Stimulated activated CD8-positive, alpha-beta memory T cell treated with anti-CD3 and anti-CD28 coated beads, Interleukin-15, amount 100 ng/mL, for 48 hours (primary cell): Measurements from ENCODE around the gene KRT3.

Source experiments
- DNase-seq, 2 donors: peaks; one replicate each; pipeline ENCODE4 v3.0.0-alpha.2; 2020; ENCODE audit warnings: low read depth in 2 of 2

Gene KRT3

GRCh38 chr12:52795694-52796428 lies at the start of gene KRT3:
KRT3 (minus strand) TSS chr12:52796117; CDS start chr12:52796042, 75 bp downstream.
- no peak for DNase-seq

DNA sequence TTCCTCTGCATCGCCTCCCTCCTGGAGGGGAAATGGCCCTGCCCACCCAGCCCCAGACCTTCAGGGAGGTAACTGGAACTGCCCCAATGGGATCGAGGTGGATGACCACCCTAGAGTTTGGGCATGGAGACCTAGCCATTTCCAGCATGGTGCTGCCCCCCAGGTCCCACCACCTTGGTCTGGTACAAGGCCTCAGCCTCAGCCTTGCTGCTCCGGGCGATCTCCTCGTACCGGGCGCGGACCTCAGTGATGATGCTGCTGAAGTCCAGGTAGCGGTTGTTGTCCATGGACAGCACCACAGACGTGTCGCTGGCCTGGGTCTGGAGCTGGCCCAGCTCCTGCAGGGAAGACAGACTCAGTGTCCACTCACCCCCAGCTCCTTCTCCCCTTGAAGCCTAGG lies 48.5 kb upstream of the KRT3 start:
- DNase-seq, result no peak

GRCh38 chr12:52839436-52840105 lies 43.7 kb upstream of the KRT3 start:
- DNase-seq, result no peak

GRCh38 chr12:52838609-52839435 lies 42.9 kb upstream of the KRT3 start:
- no peak for DNase-seq

DNA sequence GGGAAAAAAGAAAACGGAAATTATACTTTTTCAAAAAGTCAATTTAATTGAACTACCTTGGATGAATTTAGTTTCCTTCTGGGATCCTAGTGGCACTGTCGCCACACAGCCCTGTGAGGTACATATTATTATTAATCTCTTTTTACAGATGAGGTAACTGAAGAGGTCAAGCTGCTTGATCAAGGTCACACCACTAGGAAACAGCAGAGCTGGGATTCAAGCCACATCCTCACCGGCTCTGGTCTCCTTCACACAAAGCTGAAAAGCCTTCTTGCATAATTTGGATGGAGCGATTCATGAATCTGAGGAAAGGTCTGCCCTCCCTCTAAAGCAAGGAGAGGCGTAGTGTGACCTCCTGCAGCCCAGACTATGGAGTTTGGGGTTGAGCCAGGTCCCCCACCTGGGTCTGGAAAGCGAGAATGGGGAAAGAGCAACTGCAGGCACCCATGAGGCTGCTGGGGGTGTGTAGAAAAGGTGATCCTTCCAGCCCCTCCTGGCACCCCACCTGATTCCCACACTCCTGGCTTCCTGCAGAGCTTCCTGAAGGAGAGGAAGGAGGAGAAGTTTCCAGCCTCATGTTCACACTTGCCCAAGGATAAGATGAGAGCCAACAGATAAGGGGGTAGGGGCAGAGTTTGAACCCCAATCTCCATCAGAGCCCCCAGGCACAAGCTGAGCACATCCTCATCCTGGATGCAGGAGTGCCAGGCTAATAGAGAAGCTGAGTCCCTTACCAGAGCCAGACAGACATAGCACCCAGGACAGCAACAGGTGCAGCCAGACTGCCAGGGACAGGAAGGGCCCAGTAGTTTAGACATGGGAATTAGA lies 42.1 kb upstream of the KRT3 start:
- DNase-seq, result no peak

GRCh38 chr12:52837413-52837741 lies 41.5 kb upstream of the KRT3 start:
- DNase-seq, result peak; percentile 12 to 17

DNA sequence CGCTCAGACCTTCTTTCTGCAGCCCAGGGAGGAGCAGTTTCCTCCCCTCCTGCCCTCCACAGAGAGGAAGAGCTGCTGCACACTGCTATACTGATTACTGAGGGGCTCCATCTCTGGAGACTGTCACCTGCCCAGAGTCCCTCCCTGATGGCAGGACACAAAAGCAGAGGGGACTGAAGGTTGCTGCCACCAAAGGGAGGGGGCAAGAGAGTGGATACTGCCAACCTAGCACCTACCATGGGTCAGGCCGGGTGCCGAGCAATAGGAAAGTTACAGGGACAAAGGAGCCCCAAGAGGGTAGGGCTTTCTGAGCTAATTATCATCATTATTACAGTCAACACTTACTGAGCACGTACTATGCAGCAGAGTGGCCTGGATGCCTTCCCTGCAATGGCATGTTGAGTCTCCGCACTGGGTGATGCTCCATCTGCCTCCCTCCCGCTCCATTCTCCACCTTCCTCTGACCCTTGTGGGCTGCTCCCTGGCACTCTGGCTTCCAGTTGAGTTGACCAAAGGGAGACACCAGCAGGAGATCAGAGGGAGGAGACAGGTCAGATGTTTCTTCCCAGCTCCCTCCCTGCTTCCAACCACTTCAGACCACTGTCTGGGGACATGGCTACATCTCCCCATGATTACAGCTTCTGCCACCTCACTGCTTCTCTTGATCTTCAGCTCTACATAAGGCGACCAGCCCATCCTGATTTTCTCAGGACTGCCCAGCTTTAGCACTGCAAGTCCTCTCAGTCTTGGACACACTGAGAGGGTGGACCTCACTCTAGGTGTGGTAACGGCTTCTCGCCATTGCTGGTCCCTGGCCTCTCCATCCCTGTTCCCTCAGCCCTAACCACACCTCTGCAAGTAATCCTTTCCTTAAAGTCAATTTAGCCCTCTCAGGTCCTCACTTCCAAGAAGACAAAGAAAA lies 40.8 kb upstream of the KRT3 start:
- DNase-seq, result no peak

GRCh38 chr12:52836042-52836466 lies 40.1 kb upstream of the KRT3 start:
- DNase-seq, result peak; percentile 72 to 80

DNA sequence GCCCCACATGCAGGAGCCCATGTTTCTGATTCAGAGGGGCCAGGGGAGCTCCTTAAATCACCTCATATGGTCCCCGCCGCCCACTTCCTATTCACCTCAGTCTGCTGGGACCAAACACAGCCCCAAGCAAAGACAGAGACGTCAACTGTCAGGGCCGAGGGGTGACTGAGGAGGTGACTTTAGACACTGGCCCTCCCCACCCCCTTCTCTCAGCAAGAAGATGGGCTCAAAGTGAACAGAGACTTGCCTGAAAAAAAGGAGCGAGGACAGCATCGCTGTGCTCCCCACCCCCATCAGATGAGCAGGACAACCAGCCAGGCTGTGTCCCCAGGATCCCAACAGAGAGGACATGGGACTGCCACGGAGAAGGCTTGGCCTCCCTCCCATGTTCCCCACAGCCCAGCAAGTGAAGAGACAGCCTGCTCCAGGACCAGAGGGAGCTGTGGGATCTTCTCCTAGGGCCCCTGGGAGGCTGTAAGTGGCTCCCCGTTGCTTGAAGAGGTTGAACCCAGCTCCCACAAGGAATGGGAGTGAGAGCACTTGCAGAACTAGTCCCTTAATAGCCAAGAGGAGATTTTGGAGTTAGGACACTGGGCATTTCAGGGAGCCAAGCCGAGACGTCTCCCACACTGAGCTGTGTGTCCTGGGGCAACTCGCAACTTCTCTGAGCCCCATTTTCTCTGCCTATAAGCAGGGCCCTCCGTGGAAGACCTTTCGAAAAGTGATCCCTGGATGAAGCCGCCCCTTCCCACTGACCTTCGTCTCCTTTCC lies 39.5 kb upstream of the KRT3 start:
- peak; percentile 10 to 15 for DNase-seq

DNA sequence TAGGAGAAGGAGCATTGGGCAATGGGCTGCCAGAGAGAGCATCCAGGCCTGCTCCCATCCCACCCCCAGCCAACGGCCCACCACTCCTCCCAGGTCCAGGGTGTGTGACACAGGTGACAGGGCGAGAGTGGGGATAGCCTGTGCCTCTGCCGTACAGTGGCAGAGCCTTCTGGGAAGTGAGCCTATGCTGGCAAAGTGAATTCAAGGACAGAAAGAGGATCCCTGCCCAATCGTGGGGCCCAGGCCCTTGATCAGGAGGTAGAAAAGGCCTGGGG lies 38.7 kb upstream of the KRT3 start:
- no peak for DNase-seq

DNA sequence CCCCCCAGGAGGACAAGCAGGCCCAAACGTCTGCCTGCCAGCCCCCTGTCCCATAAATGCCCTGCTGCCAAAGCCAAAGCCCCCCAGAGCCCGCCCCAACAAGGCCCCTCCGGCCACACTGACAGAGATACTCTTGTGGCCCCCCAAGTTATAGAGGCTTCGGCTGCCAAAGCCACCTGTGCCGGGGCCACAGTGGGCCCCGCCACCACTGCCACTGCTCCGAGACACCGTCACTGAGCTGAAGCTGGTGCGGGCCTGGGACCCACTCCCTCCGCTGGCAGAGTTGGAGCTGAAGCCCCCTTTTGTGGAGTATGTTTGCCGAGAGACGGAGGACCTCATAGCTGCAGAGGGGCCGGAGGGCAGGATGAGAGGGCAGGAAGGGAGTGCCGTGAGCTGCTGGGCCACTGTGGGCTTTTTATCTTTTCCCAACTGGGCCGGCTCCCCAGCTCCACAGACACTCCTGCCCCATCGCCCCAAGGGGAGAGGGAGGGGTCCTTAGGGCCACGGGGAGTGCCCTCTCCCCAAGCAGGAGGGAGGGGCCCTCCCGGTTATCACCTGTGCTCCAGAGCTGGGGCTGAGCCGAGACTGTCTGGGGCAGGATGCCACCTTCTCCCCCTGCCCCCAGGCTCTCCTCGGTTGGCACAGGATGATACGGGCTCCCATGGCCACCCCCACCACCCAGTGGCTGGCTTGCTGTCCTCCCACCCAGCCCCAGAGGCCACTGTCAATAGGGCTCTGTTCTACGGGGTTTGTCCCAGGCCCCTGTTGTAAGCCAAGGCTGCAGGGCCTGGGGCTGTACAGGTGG lies 38.2 kb upstream of the KRT3 start, which contains the start of gene KRT79:
Gene KRT79 (minus strand): TSS at position 390 of the 805 bp plus-strand sequence. CDS start 51 bp downstream, at position 339.
- DNase-seq, result no peak

DNA sequence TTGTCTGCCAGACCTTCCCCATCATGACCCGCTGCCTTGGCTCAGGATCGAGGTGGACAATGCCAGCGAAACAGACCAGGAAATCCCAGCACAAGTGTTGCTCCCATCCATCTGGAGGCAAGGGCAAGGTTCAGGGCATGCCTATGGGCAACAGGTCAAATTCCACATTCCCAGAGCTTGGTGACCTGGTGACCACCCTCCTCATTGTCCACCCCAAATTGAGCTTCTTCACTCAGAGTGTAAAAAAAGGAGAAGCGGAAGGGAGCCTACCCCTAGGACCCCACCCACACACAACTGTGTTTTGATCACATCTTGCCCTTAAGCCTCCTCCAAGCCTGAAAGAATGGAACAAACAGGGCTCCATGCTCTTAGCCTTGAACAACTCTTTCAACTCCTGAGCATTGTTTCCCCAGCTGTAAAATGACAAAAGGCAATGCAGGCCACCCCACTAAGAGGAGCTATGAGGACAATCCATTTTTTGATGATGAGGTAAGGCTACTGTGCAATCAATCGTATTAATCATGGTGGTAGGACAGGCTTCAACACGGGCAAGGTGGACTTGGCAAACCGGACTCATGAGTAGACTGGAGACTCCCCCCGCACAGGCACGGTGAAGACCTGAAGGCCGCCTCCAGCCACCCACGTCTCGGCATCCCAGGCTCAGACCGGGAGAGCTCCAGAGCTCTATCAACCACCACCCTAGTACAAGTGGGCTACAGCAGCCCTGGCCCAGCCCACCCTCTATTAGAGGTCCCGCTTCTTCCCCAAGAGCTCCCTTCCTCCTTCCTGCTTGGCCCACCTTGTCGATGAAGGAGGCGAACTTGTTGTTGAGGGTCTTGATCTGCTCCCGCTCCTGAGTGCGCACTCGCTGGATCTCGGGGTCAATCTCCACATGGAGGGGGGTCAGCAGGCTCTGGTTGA lies 37.3 kb upstream of the KRT3 start:
- DNase-seq, result no peak

- DNase-seq, result no peak
Measured at GRCh38 chr12:52832451-52832850, 36.5 kb upstream of the KRT3 start.

GRCh38 chr12:52831251-52831650 lies 35.3 kb upstream of the KRT3 start:
- DNase-seq, result no peak

GRCh38 chr12:52829986-52830770 lies 34.3 kb upstream of the KRT3 start:
- DNase-seq, result no peak

DNA sequence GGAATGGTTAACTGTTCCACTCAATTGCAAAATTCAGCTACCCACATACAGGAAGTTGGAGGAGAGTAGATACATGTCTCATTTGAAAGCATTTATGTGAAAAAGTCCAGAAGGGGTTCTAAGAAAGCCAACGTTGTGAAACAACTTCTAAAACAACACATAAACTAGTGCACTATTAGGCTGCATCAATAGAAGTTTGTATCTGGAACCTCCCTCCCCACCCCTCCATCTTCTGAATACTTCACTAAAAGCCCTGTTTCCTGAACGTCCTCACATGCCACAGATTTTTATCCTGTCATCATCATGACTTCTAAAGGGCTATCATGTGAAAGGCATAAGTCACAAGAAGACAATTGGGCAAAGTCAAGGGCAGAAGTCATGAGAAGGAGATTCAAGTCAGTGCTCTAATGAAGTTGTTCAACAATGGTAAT lies 32.7 kb upstream of the KRT3 start:
- no peak for DNase-seq

DNA sequence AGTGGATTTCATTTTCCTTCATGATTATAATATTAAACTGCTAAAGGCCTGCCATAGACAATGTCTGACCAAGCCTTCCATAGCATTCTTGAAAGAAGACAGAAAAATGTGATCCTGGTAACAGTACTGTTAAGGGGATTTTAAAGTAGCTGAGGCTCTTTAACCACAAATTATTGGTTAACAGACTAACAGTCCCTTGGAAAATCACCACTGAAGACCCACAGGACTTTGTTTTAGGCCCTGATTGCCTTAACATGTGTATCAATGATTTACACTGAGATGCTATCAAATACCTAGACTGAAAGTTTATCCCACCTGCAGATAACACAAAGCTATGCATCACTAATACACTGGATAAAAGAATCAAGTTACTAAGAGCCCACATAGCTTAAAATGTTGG lies 32.2 kb upstream of the KRT3 start:
- no peak for DNase-seq
